SK-N-SH (cell line): ENCODE data around the gene GPR158.

ENCODE experiments used
- CTCF ChIP-seq: fragments of 200-600 bp; sonication (generic); IDR thresholded peaks from 2 replicates; pipeline ENCODE4 v1.6.1; 2017; ENCODE audit warnings: antibody characterized with exemption, mild to moderate bottlenecking, moderate library complexity
- ELF1 ChIP-seq: IDR thresholded peaks from 2 replicates; pipeline ENCODE4 v1.4.0; 2012
- EZH2phosphoT487 ChIP-seq: fragments of 200-600 bp; sonication (generic); IDR thresholded peaks from 2 replicates; pipeline ENCODE4 v1.6.1; 2017; ENCODE audit warnings: low read depth, mixed run types, mild to moderate bottlenecking, antibody characterized with exemption, moderate library complexity, borderline replicate concordance
- GATA2 ChIP-seq: sonication (generic); formaldehyde crosslinking; IDR thresholded peaks from 2 replicates; pipeline ENCODE4 v1.5.0; 2020; ENCODE audit warnings: mild to moderate bottlenecking, missing genetic modification reagents
- JUND ChIP-seq: IDR thresholded peaks from 2 replicates; pipeline ENCODE4 v1.4.0; 2012
- MAX ChIP-seq: IDR thresholded peaks from 2 replicates; pipeline ENCODE4 v1.4.0; 2012; ENCODE audit warnings: low read depth
- MXI1 ChIP-seq: IDR thresholded peaks from 2 replicates; pipeline ENCODE4 v1.6.1; 2012; ENCODE audit warnings: mild to moderate bottlenecking, low read depth, low read length, improper control_type of control experiment
- NRF1 ChIP-seq: IDR thresholded peaks from 2 replicates; pipeline ENCODE4 v1.6.1; 2012; ENCODE audit warnings: low read depth, mild to moderate bottlenecking, low read length
- POLR2AphosphoS5 ChIP-seq: IDR thresholded peaks from 2 replicates; pipeline ENCODE4 v1.6.1; 2012; ENCODE audit warnings: low read depth, low read length
- RAD21 ChIP-seq: IDR thresholded peaks from 2 replicates; pipeline ENCODE4 v1.6.1; 2012; ENCODE audit warnings: mild to moderate bottlenecking, low read length
- REST ChIP-seq: IDR thresholded peaks from 2 replicates; pipeline ENCODE4 v1.6.1; 2012; ENCODE audit warnings: mild to moderate bottlenecking, low read depth, low read length, moderate library complexity
- TAF1 ChIP-seq: IDR thresholded peaks from 2 replicates; pipeline ENCODE4 v1.6.1; 2012; ENCODE audit warnings: low read depth, mild to moderate bottlenecking, low read length, moderate library complexity, borderline replicate concordance

GRCh38 chr10:25191162-25191895 is 16.5 kb downstream of the GPR158 start:
- TF ChIP-seq CTCF (no peak), NRF1 (no peak), REST (no peak), GATA2 (CRISPR knock-in tag) (no peak), MAX (no peak), RAD21 (no peak), JUND (no peak), POLR2AphosphoS5 (no peak), ELF1 (no peak), EZH2phosphoT487 (no peak), TAF1 (no peak), MXI1 (no peak)
